Spleen (tissue), 7 donors: Measurements from ENCODE around the gene PAK3.

ENCODE experiments used
- CTCF ChIP-seq, 11 experiments: fragments of 200-600 bp in 7 of 11; fragments of 450-650 bp in 4 of 11; sonication (generic) in 4 of 11; IDR thresholded peaks in 8 of 11; conservative IDR thresholded peaks in 3 of 11; 1 replicate in 7 of 11; 2 replicates in 4 of 11; pipeline versions ENCODE4 v1.4.0 to v1.8.0; 2016 to 2021; ENCODE audit warnings: antibody characterized with exemption in 11 of 11, inconsistent platforms in 4 of 11, mild to moderate bottlenecking in 1 of 11
- POLR2AphosphoS5 ChIP-seq, 3 donors: sonication (generic); formaldehyde crosslinking; IDR thresholded peaks; one replicate each; pipeline ENCODE4 v1.5.1; 2017; ENCODE audit warnings: antibody characterized with exemption in 3 of 3
- donor health status: DM: no; HTN: no; CAD: no; lungs with moderate emphysema.
- donor health status: DM: no; HTN: no; CAD: no.
- donor health status: DM: no; HTN: no; CAD: no.

GRCh38 chrX:111191598-111191997 lies 95.6 kb downstream of the PAK3 start:
- TF ChIP-seq POLR2AphosphoS5 (IDR thresholded peaks at IDR 0.05) (no peak), CTCF (IDR thresholded peaks at IDR 0.05 in 8 of 11, conservative IDR thresholded peaks at IDR 0.05 in 3 of 11) (no peak)
